Trophoblast cell (in vitro differentiated cells and primary cell): ENCODE data around the gene ANKLE1.
A peak's percentile ranks its signal among the peaks of the same experiment; 100 is the strongest.

ENCODE experiments used
- DNase-seq, 2 donors: peaks; one replicate each; pipeline ENCODE4 v3.0.0-alpha.2; 2016
- H2AFZ ChIP-seq: 2 replicates; pipeline ENCODE4 v1.6.1; 2013; ENCODE audit warnings: low read length, moderate library complexity, mild to moderate bottlenecking; ENCODE audit not compliant: insufficient read depth, poor library complexity
- H2AK5ac ChIP-seq: 2 replicates; pipeline ENCODE4 v1.6.1; 2013; ENCODE audit warnings: mild to moderate bottlenecking, low read length
- H2BK120ac ChIP-seq: 2 replicates; pipeline ENCODE4 v1.6.1; 2013; ENCODE audit warnings: low read length, mild to moderate bottlenecking, moderate library complexity; ENCODE audit not compliant: insufficient read depth, poor library complexity
- H2BK12ac ChIP-seq: 2 replicates; pipeline ENCODE4 v1.6.1; 2013; ENCODE audit warnings: mild to moderate bottlenecking, low read length, moderate library complexity
- H2BK5ac ChIP-seq: 2 replicates; pipeline ENCODE4 v1.6.1; 2013; ENCODE audit warnings: low read length, low read depth, moderate library complexity, mild to moderate bottlenecking; ENCODE audit not compliant: poor library complexity
- H3K14ac ChIP-seq: 2 replicates; pipeline ENCODE4 v1.6.1; 2013; ENCODE audit warnings: mild to moderate bottlenecking, low read length
- H3K18ac ChIP-seq: 2 replicates; pipeline ENCODE4 v1.6.1; 2013; ENCODE audit warnings: mild to moderate bottlenecking, low read length
- H3K23ac ChIP-seq: 2 replicates; pipeline ENCODE4 v1.6.1; 2013; ENCODE audit warnings: low read length
- H3K27ac ChIP-seq: 2 replicates; pipeline ENCODE4 v1.5.1; 2013; ENCODE audit warnings: low read depth, mild to moderate bottlenecking, inconsistent platforms, low read length, moderate library complexity
- H3K27me3 ChIP-seq: 2 replicates; pipeline ENCODE4 v1.6.1; 2013; ENCODE audit warnings: inconsistent platforms, mild to moderate bottlenecking, low read length, moderate library complexity; ENCODE audit not compliant: insufficient read depth
- H3K36me3 ChIP-seq, 2 experiments: 1 replicate in 1 of 2; 2 replicates in 1 of 2; pipeline ENCODE4 v1.6.1; 2013; ENCODE audit warnings: low read length in 2 of 2, mild to moderate bottlenecking in 2 of 2, moderate library complexity in 1 of 2; ENCODE audit not compliant: insufficient read depth in 2 of 2, control insufficient read depth in 1 of 2
- H3K4ac ChIP-seq: 2 replicates; pipeline ENCODE4 v1.6.1; 2013; ENCODE audit warnings: low read depth, mild to moderate bottlenecking, low read length, moderate library complexity
- H3K4me1 ChIP-seq, 2 experiments: 1 replicate in 1 of 2; 2 replicates in 1 of 2; pipeline ENCODE4 v1.6.1; 2013; ENCODE audit warnings: low read length in 2 of 2, mild to moderate bottlenecking in 2 of 2, moderate library complexity in 1 of 2; ENCODE audit not compliant: insufficient read depth in 2 of 2, control insufficient read depth in 1 of 2
- H3K4me2 ChIP-seq: 2 replicates; pipeline ENCODE4 v1.6.1; 2013; ENCODE audit warnings: inconsistent platforms, mild to moderate bottlenecking, low read length, moderate library complexity
- H3K4me3 ChIP-seq: 2 replicates; pipeline ENCODE4 v1.5.1; 2013; ENCODE audit warnings: mild to moderate bottlenecking, low read depth, low read length, inconsistent platforms
- H3K79me1 ChIP-seq: one replicate; pipeline ENCODE4 v1.6.1; 2013; ENCODE audit warnings: low read length
- H3K79me2 ChIP-seq: 2 replicates; pipeline ENCODE4 v1.6.1; 2013; ENCODE audit warnings: low read length, mild to moderate bottlenecking; ENCODE audit not compliant: control insufficient read depth, insufficient read depth, poor library complexity
- H3K9ac ChIP-seq: 2 replicates; pipeline ENCODE4 v1.6.1; 2013; ENCODE audit warnings: mild to moderate bottlenecking, low read length
- H3K9me3 ChIP-seq: 2 replicates; pipeline ENCODE4 v1.6.1; 2013; ENCODE audit warnings: low read depth, mild to moderate bottlenecking, control low read depth, inconsistent platforms, low read length; ENCODE audit not compliant: insufficient read depth
- H4K12ac ChIP-seq: 2 replicates; pipeline ENCODE4 v1.6.1; 2013; ENCODE audit warnings: low read depth, mild to moderate bottlenecking, low read length, moderate library complexity
- H4K8ac ChIP-seq: 2 replicates; pipeline ENCODE4 v1.6.1; 2013; ENCODE audit warnings: low read depth, mild to moderate bottlenecking, low read length, moderate library complexity
- H4K91ac ChIP-seq: one replicate; pipeline ENCODE4 v1.6.1; 2013; ENCODE audit warnings: low read depth, mild to moderate bottlenecking, low read length, moderate library complexity
- WGBS: extraction: QIAGEN DNeasy Blood & Tissue Kit; methylation state at CpG from one replicate; pipeline ENCODE4 v1.1.7; 2013; ENCODE audit warnings: missing lambda C conversion rate; ENCODE audit not compliant: insufficient read length, insufficient coverage; ENCODE audit errors: extremely low coverage; 5-methylcytosine and 5-hydroxymethylcytosine counted together

ANKLE1 gene

GRCh38 chr19:17332677-17333581 lies 51.2 kb downstream of the ANKLE1 start:
- H3K4me3 ChIP-seq, result peak overlapping the region; percentile 7
- H3K14ac ChIP-seq, result no peak overlapping the region
- no peak overlapping the region for H2BK120ac ChIP-seq
- peaks cover 30% of the 10 kb centered on the region for H3K79me1 ChIP-seq
- H3K27ac ChIP-seq, result no peak overlapping the region
- no peak overlapping the region for H3K9ac ChIP-seq
- peaks cover 20 to 22% of the 10 kb centered on the region in 2 experiments for H3K4me1 ChIP-seq
- no peak overlapping the region for H2AFZ ChIP-seq
- H2BK5ac ChIP-seq, result no peak overlapping the region
- H3K23ac ChIP-seq, result no peak overlapping the region
- peaks cover 2 to 10% of the 10 kb centered on the region in 2 experiments for H3K36me3 ChIP-seq
- no peak overlapping the region for H4K8ac ChIP-seq
- no peak overlapping the region for H4K12ac ChIP-seq
- H2BK12ac ChIP-seq, result no peak overlapping the region
- no peak overlapping the region for H2AK5ac ChIP-seq
- no peaks in the 10 kb centered on the region for H3K27me3 ChIP-seq
- peaks cover 4% of the 10 kb centered on the region for H3K9me3 ChIP-seq
- H3K4ac ChIP-seq, result no peak overlapping the region
- H3K4me2 ChIP-seq, result no peak overlapping the region
- peaks cover 9% of the 10 kb centered on the region for H3K79me2 ChIP-seq
- no CpG with 5 or more reads among the region's 45 CpGs for WGBS
- H4K91ac ChIP-seq, result no peak overlapping the region
- peak in 1 of 2 donors; percentile 28 for DNase-seq
- H3K18ac ChIP-seq, result peak overlapping the region; percentile 1

- peak overlapping the region; percentile 25 for H2BK12ac ChIP-seq
- H2AFZ ChIP-seq, result peak overlapping the region; percentile 96
- H3K27ac ChIP-seq, result peak overlapping the region; percentile 70
- H3K4me2 ChIP-seq, result peak overlapping the region; percentile 90
- H3K9ac ChIP-seq, result no peak overlapping the region
- peak overlapping the region; percentile 20 for H4K12ac ChIP-seq
- H3K4me1 ChIP-seq, result peaks cover 24 to 25% of the 10 kb centered on the region in 2 experiments
- peak overlapping the region; percentile 63 for H2AK5ac ChIP-seq
- peaks cover 26% of the 10 kb centered on the region for H3K79me1 ChIP-seq
- peaks cover 5% of the 10 kb centered on the region for H3K79me2 ChIP-seq
- H3K27me3 ChIP-seq, result no peaks in the 10 kb centered on the region
- peaks cover 4% of the 10 kb centered on the region for H3K9me3 ChIP-seq
- peak overlapping the region; percentile 90 for H3K14ac ChIP-seq
- peaks cover 2 to 10% of the 10 kb centered on the region in 2 experiments for H3K36me3 ChIP-seq
- peak overlapping the region; percentile 64 for H2BK120ac ChIP-seq
- H2BK5ac ChIP-seq, result no peak overlapping the region
- no CpG with 5 or more reads among the region's 52 CpGs for WGBS
- no peak overlapping the region for H3K23ac ChIP-seq
- peak overlapping the region; percentile 89 for H3K4me3 ChIP-seq
- H3K18ac ChIP-seq, result peak overlapping the region; percentile 19
- DNase-seq, result peak in 1 of 2 donors; percentile 15
- peak overlapping the region; percentile 6 for H3K4ac ChIP-seq
- peak overlapping the region; percentile 90 for H4K91ac ChIP-seq
- H4K8ac ChIP-seq, result peak overlapping the region; percentile 88
Observed at GRCh38 chr19:17333611-17334413, 52.1 kb downstream of the ANKLE1 start.

- H2BK5ac ChIP-seq, result peak within 1 kb of the TSS; percentile 58
- peak within 1 kb of the TSS; percentile 63 for H2AK5ac ChIP-seq
- peaks cover 2 to 12% of the 10 kb centered on the region in 2 experiments for H3K36me3 ChIP-seq
- peak within 1 kb of the TSS; percentile 88 for H4K8ac ChIP-seq
- peaks cover 19 to 20% of the 10 kb centered on the region in 2 experiments for H3K4me1 ChIP-seq
- H4K91ac ChIP-seq, result peak within 1 kb of the TSS; percentile 90
- no peaks in the 10 kb centered on the region for H3K27me3 ChIP-seq
- H3K79me1 ChIP-seq, result peaks cover 26% of the 10 kb centered on the region
- H2AFZ ChIP-seq, result peak within 1 kb of the TSS; percentile 96
- H2BK12ac ChIP-seq, result peak within 1 kb of the TSS; percentile 27
- H3K9ac ChIP-seq, result peak within 1 kb of the TSS; percentile 80
- peak within 1 kb of the TSS; percentile 90 for H3K4me2 ChIP-seq
- no peak within 1 kb of the TSS for H3K23ac ChIP-seq
- H2BK120ac ChIP-seq, result peak within 1 kb of the TSS; percentile 67
- WGBS, result no CpG with 5 or more reads among the region's 86 CpGs
- peak within 1 kb of the TSS; percentile 70 for H3K27ac ChIP-seq
- peak; percentile 93 to 96 for DNase-seq
- peak within 1 kb of the TSS; percentile 89 for H3K4me3 ChIP-seq
- peak within 1 kb of the TSS; percentile 73 for H4K12ac ChIP-seq
- peak within 1 kb of the TSS; percentile 68 for H3K4ac ChIP-seq
- peak within 1 kb of the TSS; percentile 79 for H3K18ac ChIP-seq
- peak within 1 kb of the TSS; percentile 90 for H3K14ac ChIP-seq
- H3K79me2 ChIP-seq, result peaks cover 5% of the 10 kb centered on the region
- H3K9me3 ChIP-seq, result peaks cover 4% of the 10 kb centered on the region
Observed at GRCh38 chr19:17334414-17335409, 53.0 kb downstream of the ANKLE1 start, which contains the start of gene ANO8. Gene ANO8 (minus strand): TSS chr19:17334855. CDS start chr19:17334670, 185 bp downstream.
